Activated CD4-positive, alpha-beta memory T cell treated with anti-CD3 and anti-CD28 coated beads, Interleukin-2, amount 10 ng/mL, durations not matched to agents 7 days and 5 days (primary cell): ENCODE measurements around the gene METTL2B. TPM values are rescaled to one million over a fixed set of nuclear protein-coding genes. Genes with fewer than 3 reads are reported as not detected.
A peak's percentile ranks its signal among the peaks of the same experiment; 100 is the strongest.
"Not testable (repeated sequence)": the region's sequence is repeated elsewhere in the genome, so short reads cannot be mapped to it uniquely, and the experiment has no call there.

ENCODE experiments used
- CTCF ChIA-PET: fragments of 350-600 bp; sonication (Branson Sonifier 250); formaldehyde crosslinking; loops from one replicate; lab custom pipeline; 2021; ENCODE audit warnings: antibody characterized with exemption, inconsistent platforms; lab: Charles Lee
- POLR2A ChIA-PET: fragments of 350-600 bp; sonication (Branson Sonifier 250); formaldehyde crosslinking; loops from one replicate; lab custom pipeline; 2021; ENCODE audit warnings: antibody characterized with exemption; lab: Charles Lee
- DNase-seq: peaks from one replicate; pipeline ENCODE4 v3.0.0-alpha.2; 2020
- H3K27ac Mint-ChIP-seq: one replicate; pipeline ENCODE4 v1.8.0; 2021; ENCODE audit warnings: mild to moderate bottlenecking, mixed read lengths
- H3K27me3 Mint-ChIP-seq: one replicate; pipeline ENCODE4 v1.8.0; 2021; ENCODE audit warnings: mixed read lengths
- H3K36me3 Mint-ChIP-seq: one replicate; pipeline ENCODE4 v1.8.0; 2021; ENCODE audit warnings: low read depth, mixed read lengths
- H3K4me1 Mint-ChIP-seq: one replicate; pipeline ENCODE4 v1.8.0; 2021; ENCODE audit warnings: mixed read lengths
- H3K4me3 Mint-ChIP-seq: one replicate; pipeline ENCODE4 v1.8.0; 2021; ENCODE audit warnings: mild to moderate bottlenecking, mixed read lengths
- H3K9me3 Mint-ChIP-seq: one replicate; pipeline ENCODE4 v1.8.0; 2021; ENCODE audit warnings: mixed read lengths
- total RNA-seq, 2 experiments: library from RNA; stranded (reverse); gene quantifications; one replicate each; pipeline ENCODE4 v1.2.3, GENCODE V29; 2021

METTL2B gene
- total RNA-seq, 2 experiments from 2014 or later: 23.3 to 27.8 TPM

DNA sequence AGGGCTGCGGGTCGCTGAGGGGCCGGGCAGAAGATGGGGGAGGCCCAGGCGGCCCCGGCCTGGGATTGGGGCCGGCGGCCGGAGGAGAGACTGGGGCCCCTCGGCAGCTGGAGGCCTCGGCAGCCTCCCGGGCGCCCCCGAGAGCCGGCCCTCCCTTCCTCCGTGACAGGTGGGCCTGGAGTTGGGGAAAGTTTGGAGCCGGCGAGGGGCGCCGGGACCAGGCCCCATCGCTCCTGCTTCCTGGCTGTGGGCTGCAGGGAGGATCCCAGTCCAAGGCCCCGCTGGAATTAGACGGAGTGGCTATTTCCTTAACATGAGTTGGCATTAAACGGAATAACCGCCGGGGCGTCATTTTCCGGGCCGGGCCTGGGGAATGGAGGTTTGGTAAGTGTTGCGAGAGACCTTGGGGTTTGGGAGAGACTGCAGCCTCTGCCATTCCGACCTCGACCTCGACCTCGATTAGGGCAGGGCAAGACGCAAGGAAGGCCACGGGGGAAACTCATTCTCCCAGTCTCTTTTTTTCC lies 55.5 kb downstream of the METTL2B start:
- H3K4me1 Mint-ChIP-seq: peaks cover 32% of the 10 kb centered on the region
- peak overlapping the region; percentile 93 for H3K27ac Mint-ChIP-seq
- H3K9me3 Mint-ChIP-seq, H3K27me3 Mint-ChIP-seq, POLR2A ChIA-PET, CTCF ChIA-PET: not testable (repeated sequence)
- peak overlapping the region; percentile 91 for H3K4me3 Mint-ChIP-seq
- peak; percentile 60 for DNase-seq
- peaks cover 34% of the 10 kb centered on the region for H3K36me3 Mint-ChIP-seq

DNA sequence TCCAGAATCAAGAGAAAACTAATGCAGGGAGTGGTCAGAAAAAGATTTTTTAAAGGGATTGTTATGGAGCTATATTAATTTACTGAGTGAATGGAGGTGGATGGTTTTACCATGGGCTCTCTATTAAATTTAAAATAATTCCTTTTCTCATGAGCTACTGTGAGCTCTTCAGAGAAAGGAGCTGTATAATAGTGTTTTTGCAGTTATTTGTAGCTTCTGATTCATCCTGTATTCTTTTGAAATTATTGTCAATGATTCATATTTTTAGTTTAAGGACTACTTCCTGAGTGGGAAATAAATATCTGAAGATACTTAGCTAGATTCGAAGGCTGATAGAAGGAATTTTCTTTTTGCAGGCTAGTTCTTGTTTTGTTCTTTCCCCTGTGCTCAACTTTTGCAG lies 56.4 kb downstream of the METTL2B start:
- CTCF ChIA-PET: interaction anchor here (3.1 kb wide), 1 partner anchor 59 kb away, joined by 12 read pairs; no protein-coding TSS in a partner anchor
- H3K9me3 Mint-ChIP-seq, H3K27me3 Mint-ChIP-seq, DNase-seq, POLR2A ChIA-PET: not testable (repeated sequence)
- peak overlapping the region; percentile 93 for H3K27ac Mint-ChIP-seq
- H3K4me1 Mint-ChIP-seq: peaks cover 35% of the 10 kb centered on the region
- H3K36me3 Mint-ChIP-seq: peaks cover 36% of the 10 kb centered on the region
- H3K4me3 Mint-ChIP-seq: peak overlapping the region; percentile 91

DNA sequence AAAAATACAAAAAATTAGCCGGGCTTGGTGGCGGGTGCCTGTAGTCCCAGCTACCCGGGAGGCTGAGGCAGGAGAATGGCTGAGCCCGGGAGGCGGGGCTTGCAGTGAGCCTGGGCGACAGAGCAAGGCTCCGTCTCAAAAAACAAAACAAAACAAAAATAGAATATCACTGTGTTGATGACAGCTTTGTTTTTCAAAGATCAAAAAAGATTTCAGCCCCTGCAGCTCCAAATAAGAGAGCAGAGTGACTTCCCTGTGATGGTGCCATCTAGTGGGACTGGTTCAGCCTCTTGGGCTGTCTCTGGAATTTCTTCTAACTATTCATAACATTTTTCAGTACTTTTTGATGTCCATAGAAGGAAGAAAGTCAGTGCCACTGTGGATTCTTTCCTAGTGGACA lies 60.9 kb downstream of the METTL2B start:
- H3K4me3 Mint-ChIP-seq, POLR2A ChIA-PET, H3K9me3 Mint-ChIP-seq, H3K27me3 Mint-ChIP-seq: not testable (repeated sequence)
- Mint-ChIP-seq H3K36me3 (peaks cover 46% of the 10 kb centered on the region), H3K4me1 (peaks cover 38% of the 10 kb centered on the region), H3K27ac (peak overlapping the region; percentile 47)
- CTCF ChIA-PET: interaction anchor here (1.3 kb wide), 1 partner anchor 62 kb away, joined by 3 read pairs; no protein-coding TSS in a partner anchor
- DNase-seq: peak; percentile 16

DNA sequence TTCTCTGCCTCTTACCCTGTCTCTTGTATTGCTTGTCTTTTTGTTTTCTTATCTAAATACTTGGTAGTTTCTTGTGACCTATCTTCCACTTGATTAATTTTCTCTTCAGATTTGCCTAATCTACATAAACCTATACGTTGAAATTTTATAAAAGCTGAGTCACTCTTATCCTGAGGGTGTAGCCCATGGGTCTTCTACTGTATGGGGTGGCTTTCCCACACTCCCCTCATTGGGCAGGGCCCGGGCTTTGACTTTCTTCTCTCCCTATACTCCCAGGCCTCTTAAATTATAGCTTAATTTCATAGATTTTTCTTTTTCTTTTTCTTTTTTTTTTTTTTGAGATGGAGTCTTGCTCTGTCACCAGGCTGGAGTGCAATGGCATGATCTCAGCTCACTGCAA lies 66.0 kb downstream of the METTL2B start:
- CTCF ChIA-PET, H3K9me3 Mint-ChIP-seq, POLR2A ChIA-PET, H3K4me3 Mint-ChIP-seq, H3K27me3 Mint-ChIP-seq, DNase-seq, H3K27ac Mint-ChIP-seq: not testable (repeated sequence)
- peaks cover 42% of the 10 kb centered on the region for H3K36me3 Mint-ChIP-seq
- peaks cover 21% of the 10 kb centered on the region for H3K4me1 Mint-ChIP-seq

DNA sequence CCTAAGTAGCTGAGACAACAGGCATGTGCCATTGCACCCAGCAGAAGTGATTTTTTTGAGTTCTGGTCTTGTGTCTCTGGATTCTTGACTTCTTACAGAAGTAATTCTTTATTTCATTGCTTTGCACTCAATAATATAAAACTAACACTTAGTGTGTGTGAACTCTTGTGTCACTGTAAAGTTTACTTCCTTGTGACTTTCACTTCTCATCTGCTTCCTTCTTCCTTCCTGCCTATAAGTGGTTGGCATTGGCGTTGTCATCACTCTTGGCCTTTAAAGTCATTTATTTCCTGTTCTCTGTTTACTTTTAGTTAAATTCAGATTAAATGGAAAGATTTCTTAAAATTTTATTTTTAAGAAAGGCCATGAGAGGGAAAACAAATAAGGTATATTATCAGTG lies 66.8 kb downstream of the METTL2B start:
- DNase-seq, H3K9me3 Mint-ChIP-seq, H3K27me3 Mint-ChIP-seq, H3K4me3 Mint-ChIP-seq, POLR2A ChIA-PET, CTCF ChIA-PET, H3K27ac Mint-ChIP-seq: not testable (repeated sequence)
- Mint-ChIP-seq H3K36me3 (peaks cover 43% of the 10 kb centered on the region), H3K4me1 (peaks cover 18% of the 10 kb centered on the region)

DNA sequence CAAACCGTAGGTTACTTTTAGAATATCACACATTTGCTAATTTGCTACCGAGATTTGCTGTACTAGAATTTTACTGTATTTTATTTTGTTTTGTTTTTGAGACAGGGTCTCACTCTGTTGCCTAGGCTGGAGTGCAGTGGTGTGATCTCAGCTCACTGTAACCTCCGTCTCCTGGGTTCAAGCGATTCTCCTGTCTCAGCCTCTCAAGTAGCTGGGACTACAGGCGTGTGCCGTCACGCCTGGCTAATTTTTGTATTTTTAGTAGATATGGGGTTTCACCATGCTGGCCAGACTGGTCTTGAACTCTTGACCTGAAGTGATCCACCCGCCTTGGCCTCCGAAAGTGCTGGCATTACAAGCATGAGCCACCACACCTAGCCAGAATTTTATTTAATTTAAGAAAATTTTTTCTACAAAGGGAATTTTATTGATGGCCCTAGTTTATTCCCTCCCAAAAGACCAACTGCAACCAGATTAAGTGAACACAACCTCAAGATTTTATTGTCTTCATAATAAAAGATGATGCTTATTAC lies 69.8 kb downstream of the METTL2B start:
- H3K9me3 Mint-ChIP-seq: not testable (repeated sequence)
- Mint-ChIP-seq H3K36me3 (peaks cover 40% of the 10 kb centered on the region), H3K4me1 (peaks cover 21% of the 10 kb centered on the region)

DNA sequence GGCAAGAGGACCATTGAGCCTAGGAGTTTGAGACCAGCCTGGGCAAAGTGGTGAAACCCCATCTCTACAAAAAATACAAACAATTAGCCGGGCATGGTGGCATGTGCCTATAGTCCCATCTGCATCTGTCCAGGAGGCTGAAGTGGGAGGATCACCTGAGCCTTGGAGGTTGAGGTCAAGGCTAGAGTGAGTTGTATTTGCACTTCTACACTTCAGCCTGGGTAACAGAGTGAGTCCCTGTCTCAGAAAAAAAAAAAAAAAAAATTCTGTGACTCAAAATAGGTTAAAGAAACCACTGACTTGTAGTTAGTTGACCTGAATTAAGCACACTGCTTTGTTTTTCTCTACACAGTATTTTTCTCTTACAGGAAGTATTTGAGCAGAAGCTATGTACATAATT lies 74.4 kb downstream of the METTL2B start:
- Mint-ChIP-seq H3K27me3 (no peaks in the 10 kb centered on the region), H3K4me3 (no peak overlapping the region), H3K9me3 (no peaks in the 10 kb centered on the region), H3K27ac (no peak overlapping the region), H3K4me1 (peaks cover 15% of the 10 kb centered on the region), H3K36me3 (peaks cover 24% of the 10 kb centered on the region)
- DNase-seq: no peak
- CTCF ChIA-PET: no interaction called here
- POLR2A ChIA-PET: interaction anchor here (0.7 kb wide), 1 partner anchor 118 kb away, joined by 4 read pairs; no protein-coding TSS in a partner anchor

More for the DNA sequence above, 69.8 kb downstream of the METTL2B start:
- H3K4me3 Mint-ChIP-seq, H3K27me3 Mint-ChIP-seq, DNase-seq, POLR2A ChIA-PET, H3K27ac Mint-ChIP-seq: not testable (repeated sequence)
- CTCF ChIA-PET: interaction anchor here (0.6 kb wide), 1 partner anchor 8 kb away, joined by 3 read pairs; no protein-coding TSS in a partner anchor

GRCh38 chr7:128554394-128554793 lies 77.8 kb downstream of the METTL2B start:
- H3K9me3 Mint-ChIP-seq, H3K27me3 Mint-ChIP-seq, DNase-seq, CTCF ChIA-PET, POLR2A ChIA-PET, H3K27ac Mint-ChIP-seq, H3K4me3 Mint-ChIP-seq: not testable (repeated sequence)
- peaks cover 14% of the 10 kb centered on the region for H3K4me1 Mint-ChIP-seq
- H3K36me3 Mint-ChIP-seq: peaks cover 15% of the 10 kb centered on the region

Other genes starting within 250 kb of the METTL2B start
- gene LEP, start 235.5 kb upstream of the METTL2B start, total RNA-seq: not detected
- 10 to 100 TPM; 30.7 to 34.8 TPM for gene RBM28, start 132.8 kb upstream of the METTL2B start, total RNA-seq
- gene PRRT4, start 115.1 kb upstream of the METTL2B start, total RNA-seq: not detected
- 10 to 100 TPM; 64.7 to 67.4 TPM for gene IMPDH1, start 66.8 kb upstream of the METTL2B start, total RNA-seq
- 10 to 100 TPM; 51.8 to 53.4 TPM for gene HILPDA, start 20.9 kb upstream of the METTL2B start, total RNA-seq
- under 1 TPM; 0.25 to 0.35 TPM for gene GARIN1A, start 195.5 kb downstream of the METTL2B start, total RNA-seq